ENCODE measurements around the gene E2F1. TPM values are rescaled to one million over a fixed set of nuclear protein-coding genes. Genes with fewer than 3 reads are reported as not detected.

The E2F1 gene
- total RNA-seq, 1 donor from 2014 or later: 3.9 TPM

- ATAC-seq: no peak
- intact Hi-C loops (cut with DNase I): no loop called here
Observed at GRCh38 chr20:33668466-33669155, 17.6 kb downstream of the E2F1 start.

GRCh38 chr20:33667676-33668465 lies 18.3 kb downstream of the E2F1 start:
- H3K27me3 ChIP-seq (ENCODE audit: low read depth): no peaks in the 10 kb centered on the region
- H3K27ac ChIP-seq: peak overlapping the region; percentile 79
- peaks cover 51% of the 10 kb centered on the region for H3K4me1 ChIP-seq
- DNase-seq: peak; percentile 86
- peaks cover 15% of the 10 kb centered on the region for H3K36me3 ChIP-seq
- intact Hi-C loops (cut with DNase I): no loop called here
- ATAC-seq: peak; percentile 71 to 72
- TF ChIP-seq CTCF (IDR thresholded peaks at IDR 0.05): peak; percentile 90
- H3K9me3 ChIP-seq: no peaks in the 10 kb centered on the region
- peak overlapping the region; percentile 63 for H3K4me3 ChIP-seq

More at GRCh38 chr20:33668466-33669155, 17.6 kb downstream of the E2F1 start:
- Histone ChIP-seq H3K4me1 (peaks cover 56% of the 10 kb centered on the region), H3K9me3 (no peaks in the 10 kb centered on the region), H3K27me3 (ENCODE audit: low read depth) (no peaks in the 10 kb centered on the region), H3K4me3 (no peak overlapping the region), H3K36me3 (peaks cover 15% of the 10 kb centered on the region), H3K27ac (no peak overlapping the region)
- TF ChIP-seq CTCF (IDR thresholded peaks at IDR 0.05): no peak
- no peak for DNase-seq

- H3K27ac ChIP-seq: peak overlapping the region; percentile 79
- peak; percentile 69 for DNase-seq
- intact Hi-C loops (cut with DNase I): no loop called here
Observed at GRCh38 chr20:33667245-33667675, 18.9 kb downstream of the E2F1 start.

GRCh38 chr20:33666293-33667244 lies 19.6 kb downstream of the E2F1 start, which contains the start of gene ACTL10:
Gene ACTL10 (plus strand): TSS chr20:33666943. CDS start chr20:33667498, 555 bp downstream.
- TF ChIP-seq CTCF (IDR thresholded peaks at IDR 0.05): peak; percentile 44
- peak; percentile 89 to 90 for ATAC-seq
- intact Hi-C loops (cut with DNase I): no loop called here
- H3K4me1 ChIP-seq: peaks cover 49% of the 10 kb centered on the region
- peak within 1 kb of the TSS; percentile 79 for H3K27ac ChIP-seq
- no peaks in the 10 kb centered on the region for H3K27me3 ChIP-seq (ENCODE audit: low read depth)
- H3K36me3 ChIP-seq: peaks cover 15% of the 10 kb centered on the region
- no peaks in the 10 kb centered on the region for H3K9me3 ChIP-seq
- peak within 1 kb of the TSS; percentile 63 for H3K4me3 ChIP-seq
- DNase-seq: peak; percentile 98

More at GRCh38 chr20:33667245-33667675, 18.9 kb downstream of the E2F1 start:
- peak; percentile 25 to 30 for ATAC-seq
- H3K36me3 ChIP-seq: peaks cover 15% of the 10 kb centered on the region
- no peaks in the 10 kb centered on the region for H3K27me3 ChIP-seq (ENCODE audit: low read depth)
- no peak for TF ChIP-seq CTCF (IDR thresholded peaks at IDR 0.05)
- H3K9me3 ChIP-seq: no peaks in the 10 kb centered on the region
- peaks cover 51% of the 10 kb centered on the region for H3K4me1 ChIP-seq
- H3K4me3 ChIP-seq: peak overlapping the region; percentile 63

GRCh38 chr20:33664762-33665144 lies 21.4 kb downstream of the E2F1 start:
- H3K27ac ChIP-seq: peak overlapping the region; percentile 88
- no peak for TF ChIP-seq CTCF (IDR thresholded peaks at IDR 0.05)
- DNase-seq: no peak
- H3K36me3 ChIP-seq: peaks cover 16% of the 10 kb centered on the region
- no peak for ATAC-seq
- H3K27me3 ChIP-seq (ENCODE audit: low read depth): no peaks in the 10 kb centered on the region
- H3K4me1 ChIP-seq: peaks cover 49% of the 10 kb centered on the region
- H3K9me3 ChIP-seq: no peaks in the 10 kb centered on the region
- H3K4me3 ChIP-seq: no peak overlapping the region
- intact Hi-C loops (cut with DNase I): no loop called here

All from lower lobe of right lung (tissue), 2 donors.